Glomerular visceral epithelial cell (primary cell): ENCODE measurements around the gene RPS25.
"Not testable (repeated sequence)": the region's sequence is repeated elsewhere in the genome, so short reads cannot be mapped to it uniquely, and the experiment has no call there.

Experiments used
- DNase-seq: peaks from one replicate; pipeline ENCODE4 v3.0.0-alpha.2; 2016; ENCODE audit errors: extremely low spot score

The RPS25 gene

GRCh38 chr11:119018074-119018938 is at the start of gene RPS25, which contains the start of gene TRAPPC4:
RPS25 (minus strand) TSS chr11:119018343; CDS start chr11:119018284, 59 bp downstream.
TRAPPC4 (plus strand) TSS chr11:119018766; CDS start chr11:119018796, 30 bp downstream.
- peak; percentile 92 for DNase-seq

GRCh38 chr11:119067371-119068222 is 49.5 kb upstream of the RPS25 start, which contains the start of gene VPS11:
VPS11 (plus strand) TSS chr11:119067818; CDS start chr11:119067824, 6 bp downstream.
- peak; percentile 96 for DNase-seq

- DNase-seq = peak; percentile 21
Observed at GRCh38 chr11:119065369-119065768, 47.2 kb upstream of the RPS25 start.

GRCh38 chr11:119062779-119063178 is 44.6 kb upstream of the RPS25 start:
- DNase-seq = no peak

GRCh38 chr11:119061256-119061655 is 43.1 kb upstream of the RPS25 start:
- no peak for DNase-seq

- DNase-seq = not testable (repeated sequence)
Observed at GRCh38 chr11:119059128-119059527, 41.0 kb upstream of the RPS25 start.

GRCh38 chr11:119057000-119057769 is 39.0 kb upstream of the RPS25 start, which contains the start of gene HYOU1:
HYOU1 (minus strand) TSS chr11:119057205; CDS start chr11:119056160, 1,045 bp downstream.
- DNase-seq = peak; percentile 97

- DNase-seq = peak; percentile 15
Observed at GRCh38 chr11:119056421-119056999, 38.4 kb upstream of the RPS25 start.

- peak; percentile 37 for DNase-seq
Observed at GRCh38 chr11:119055901-119056300, 37.8 kb upstream of the RPS25 start.

GRCh38 chr11:119054418-119054817 is 36.3 kb upstream of the RPS25 start:
- no peak for DNase-seq

- DNase-seq = no peak
Observed at GRCh38 chr11:119052163-119052814, 34.1 kb upstream of the RPS25 start.

GRCh38 chr11:119051440-119052162 is 33.5 kb upstream of the RPS25 start:
- no peak for DNase-seq

- DNase-seq = no peak
Observed at GRCh38 chr11:119049081-119049480, 30.9 kb upstream of the RPS25 start.

- DNase-seq = no peak
Observed at GRCh38 chr11:119048644-119049043, 30.5 kb upstream of the RPS25 start.

- no peak for DNase-seq
Observed at GRCh38 chr11:119047205-119047604, 29.1 kb upstream of the RPS25 start.

- DNase-seq = no peak
Observed at GRCh38 chr11:119046489-119046888, 28.3 kb upstream of the RPS25 start.

GRCh38 chr11:119044708-119045107 is 26.6 kb upstream of the RPS25 start:
- no peak for DNase-seq

GRCh38 chr11:119042927-119043326 is 24.8 kb upstream of the RPS25 start:
- DNase-seq = no peak

GRCh38 chr11:119041821-119042514 is 23.8 kb upstream of the RPS25 start:
- DNase-seq = no peak
